Fibroblast of pulmonary artery (primary cell): ENCODE measurements around the gene ASB10.

Source experiments
- DNase-seq: peaks from one replicate; pipeline ENCODE4 v3.0.0-alpha.2; 2010; ENCODE audit warnings: low read depth
- H3K4me3 ChIP-seq: replicated peaks from 2 replicates; pipeline ENCODE4 v1.5.1; 2011; ENCODE audit warnings: low read depth, mild to moderate bottlenecking, control low read depth, low read length, moderate library complexity
- TF ChIP-seq, protein P1 (sequence below): IDR thresholded peaks from 2 replicates; pipeline ENCODE4 v1.5.1; 2011; ENCODE audit warnings: mild to moderate bottlenecking, control low read depth, low read length, inconsistent platforms; ENCODE audit errors: missing control alignments

Gene ASB10

DNA sequence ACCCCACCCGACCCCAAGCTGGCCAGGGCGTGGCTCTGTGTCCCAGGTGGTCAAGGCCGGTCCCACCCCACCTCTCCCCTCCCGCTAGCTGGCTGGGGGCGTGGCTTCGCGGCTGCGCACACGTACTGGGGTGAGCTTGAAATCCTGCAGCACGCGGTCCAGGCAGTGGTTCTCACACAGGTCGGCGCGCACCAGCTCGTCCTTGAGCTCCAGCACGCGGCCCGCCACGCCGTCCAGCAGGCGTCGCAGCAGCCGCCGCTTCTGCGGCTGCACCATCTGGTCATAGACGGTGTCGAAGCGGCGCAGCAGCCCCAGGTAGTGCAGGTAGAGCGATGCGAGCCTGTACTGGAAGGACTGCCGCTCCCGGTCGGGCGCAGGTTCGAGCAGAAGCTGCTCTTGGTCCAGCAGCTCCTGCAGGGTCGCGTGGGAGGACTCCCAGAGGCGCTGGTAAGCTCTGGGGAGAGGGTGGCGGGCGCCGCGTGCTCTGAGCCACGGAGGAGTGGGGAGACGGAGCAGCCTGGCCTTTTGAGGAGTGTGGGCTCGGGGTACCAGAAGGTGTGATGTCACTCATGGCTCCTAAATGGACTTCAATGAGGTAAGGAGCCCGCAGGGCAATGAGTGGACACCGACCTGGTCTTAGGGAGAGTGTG lies 17.5 kb upstream of the ASB10 start:
- DNase-seq = no peak
- TF ChIP-seq, protein P1, sequence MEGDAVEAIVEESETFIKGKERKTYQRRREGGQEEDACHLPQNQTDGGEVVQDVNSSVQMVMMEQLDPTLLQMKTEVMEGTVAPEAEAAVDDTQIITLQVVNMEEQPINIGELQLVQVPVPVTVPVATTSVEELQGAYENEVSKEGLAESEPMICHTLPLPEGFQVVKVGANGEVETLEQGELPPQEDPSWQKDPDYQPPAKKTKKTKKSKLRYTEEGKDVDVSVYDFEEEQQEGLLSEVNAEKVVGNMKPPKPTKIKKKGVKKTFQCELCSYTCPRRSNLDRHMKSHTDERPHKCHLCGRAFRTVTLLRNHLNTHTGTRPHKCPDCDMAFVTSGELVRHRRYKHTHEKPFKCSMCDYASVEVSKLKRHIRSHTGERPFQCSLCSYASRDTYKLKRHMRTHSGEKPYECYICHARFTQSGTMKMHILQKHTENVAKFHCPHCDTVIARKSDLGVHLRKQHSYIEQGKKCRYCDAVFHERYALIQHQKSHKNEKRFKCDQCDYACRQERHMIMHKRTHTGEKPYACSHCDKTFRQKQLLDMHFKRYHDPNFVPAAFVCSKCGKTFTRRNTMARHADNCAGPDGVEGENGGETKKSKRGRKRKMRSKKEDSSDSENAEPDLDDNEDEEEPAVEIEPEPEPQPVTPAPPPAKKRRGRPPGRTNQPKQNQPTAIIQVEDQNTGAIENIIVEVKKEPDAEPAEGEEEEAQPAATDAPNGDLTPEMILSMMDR = no peak
- no peak overlapping the region for H3K4me3 ChIP-seq

DNA sequence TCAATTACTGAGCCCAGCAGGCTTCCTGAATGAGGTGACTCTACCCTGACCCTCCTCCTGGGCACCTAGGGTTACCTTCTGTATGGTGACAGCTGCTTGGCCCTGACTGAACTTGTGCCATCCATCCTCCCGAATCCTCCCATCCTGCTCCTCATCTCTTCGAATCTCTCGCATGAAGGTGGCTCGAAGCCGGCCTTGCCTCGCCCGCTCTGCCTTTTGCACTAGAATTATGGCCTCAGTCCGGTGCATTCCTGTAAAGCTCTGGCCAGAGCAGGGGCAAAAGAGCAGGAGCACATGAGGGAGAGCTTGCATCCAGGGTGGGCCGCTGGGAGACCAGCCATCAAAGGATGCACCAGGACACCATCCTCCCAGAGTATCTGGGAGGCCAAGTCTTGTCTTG lies 15.8 kb upstream of the ASB10 start:
- H3K4me3 ChIP-seq = no peak overlapping the region
- DNase-seq = no peak
- TF ChIP-seq, protein P1 = no peak

DNA sequence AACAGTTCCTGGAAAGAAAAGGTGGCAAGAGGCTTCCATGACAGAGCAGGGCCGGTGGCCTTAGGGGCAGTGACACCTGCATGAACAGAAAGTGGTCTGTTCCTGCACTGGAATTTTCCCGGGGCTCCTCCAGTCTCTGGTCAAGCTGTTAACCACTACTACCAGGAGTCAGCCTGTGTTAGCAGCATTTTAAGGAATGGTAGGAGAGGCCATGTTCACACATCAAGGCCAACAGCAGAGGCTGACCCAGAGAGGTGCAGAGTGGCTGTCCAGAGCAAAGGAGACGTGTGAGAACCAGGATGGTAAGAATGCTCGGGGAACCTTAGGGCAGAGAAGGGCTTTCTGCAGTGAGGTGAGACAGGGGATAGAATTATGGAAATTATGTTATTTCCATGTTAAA lies 14.7 kb upstream of the ASB10 start:
- TF ChIP-seq, protein P1 = no peak
- DNase-seq = no peak
- no peak overlapping the region for H3K4me3 ChIP-seq

DNA sequence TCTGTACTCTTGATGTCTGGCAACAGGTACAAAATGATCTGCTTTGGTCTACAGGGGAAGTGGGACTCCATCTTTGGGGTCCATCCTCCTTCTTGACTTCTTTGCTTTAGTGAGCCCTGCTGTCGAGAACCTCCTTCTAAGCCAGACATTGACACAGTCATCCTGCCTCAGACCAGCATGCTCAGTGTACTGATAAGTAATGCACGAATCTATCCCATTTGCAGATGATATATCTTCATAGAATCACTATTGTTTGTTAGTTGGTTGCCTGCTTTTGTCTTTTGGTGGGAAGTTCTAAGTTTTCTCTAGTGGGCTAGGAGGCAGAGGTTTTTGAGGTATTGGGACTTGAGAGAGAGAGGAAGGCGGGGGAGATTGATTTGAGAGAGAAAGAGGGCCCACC lies 14.3 kb upstream of the ASB10 start:
- no peak for DNase-seq
- TF ChIP-seq, protein P1 = no peak
- no peak overlapping the region for H3K4me3 ChIP-seq

DNA sequence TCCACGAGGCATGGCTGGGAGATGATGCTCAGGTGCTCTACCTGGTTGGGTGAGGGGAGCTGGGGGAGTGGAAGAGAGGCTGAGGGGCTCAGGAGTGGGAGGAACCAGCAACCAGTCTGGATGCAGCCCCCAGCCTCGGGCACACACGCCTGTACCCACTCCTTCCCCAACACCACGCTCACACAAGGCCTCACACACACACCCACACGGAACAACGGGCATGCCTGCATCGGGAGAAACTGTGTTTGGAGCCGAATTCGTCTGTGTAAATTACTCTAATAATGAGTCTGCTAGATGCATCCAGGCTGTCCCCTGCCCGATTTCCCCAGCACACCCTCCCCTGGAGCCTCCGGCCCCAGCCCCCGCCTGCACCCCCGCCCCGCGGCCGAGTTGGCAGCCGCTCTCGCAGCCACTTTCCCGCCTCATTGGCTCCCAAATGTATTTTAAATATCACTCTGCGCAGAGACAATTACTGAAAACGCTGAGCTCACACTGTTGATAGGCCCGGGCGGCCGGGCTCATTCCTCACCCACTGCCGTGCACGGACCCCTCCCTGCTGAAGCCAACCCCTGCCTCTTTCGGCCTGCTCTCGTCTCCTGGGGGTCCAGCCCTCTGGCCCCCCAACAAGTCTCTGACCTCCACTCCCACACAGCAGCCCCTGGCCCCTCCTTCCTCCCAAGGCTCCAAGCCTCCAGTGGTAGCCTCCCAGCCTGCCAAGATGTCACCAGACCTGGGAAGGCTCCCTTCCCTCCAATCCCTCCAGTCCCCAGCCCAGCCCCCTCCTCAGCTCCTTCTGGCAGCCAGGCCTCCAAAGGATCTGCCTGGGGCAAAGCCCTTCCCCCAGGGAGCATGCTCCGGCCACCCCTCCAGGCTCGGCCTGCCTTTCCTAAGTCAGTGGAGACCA lies 12.1 kb upstream of the ASB10 start:
- DNase-seq = no peak
- TF ChIP-seq, protein P1 = no peak
- H3K4me3 ChIP-seq = no peak overlapping the region

DNA sequence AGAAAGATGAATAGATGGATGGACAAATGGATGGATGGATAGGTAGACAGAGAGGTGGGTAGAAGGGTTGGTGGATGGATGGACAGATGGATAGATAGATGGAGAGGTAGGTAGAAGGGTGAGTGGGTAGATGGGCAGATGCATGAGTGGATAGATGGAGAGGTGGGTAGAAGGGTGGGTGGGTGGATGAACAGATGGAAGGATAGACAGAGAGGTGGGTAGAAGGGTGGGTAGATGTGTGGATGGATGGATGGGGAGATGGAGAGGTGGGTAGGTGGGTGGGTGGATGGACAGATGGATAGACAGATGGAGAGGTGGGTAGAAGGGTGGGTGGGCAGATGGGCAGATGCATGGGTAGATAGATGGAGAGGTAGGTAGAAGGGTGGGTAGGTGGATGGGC lies 10.9 kb upstream of the ASB10 start:
- no peak overlapping the region for H3K4me3 ChIP-seq
- TF ChIP-seq, protein P1 = no peak
- no peak for DNase-seq
